CD4-positive, alpha-beta T cell treated with Interleukin-12 subunit alpha and Interleukin-12 subunit beta, for 1 hour (primary cell): Measurements from ENCODE around the gene PPP1R8.
"Not testable (repeated sequence)": the region's sequence is repeated elsewhere in the genome, so short reads cannot be mapped to it uniquely, and the experiment has no call there.

ENCODE experiments used
- DNase-seq: peaks from one replicate; pipeline ENCODE4 v3.0.0-alpha.2; 2020

The PPP1R8 gene

GRCh38 chr1:27830621-27831440 is at the start of gene PPP1R8:
Gene PPP1R8, plus strand, starts transcription at chr1:27830782. Its CDS starts 54 bp downstream, at chr1:27830836.
- DNase-seq = peak; percentile 88

- no peak for DNase-seq
These were observed 47.6 kb upstream of the PPP1R8 start for GRCh38 chr1:27782950-27783349.

- DNase-seq = no peak
These were observed 45.9 kb upstream of the PPP1R8 start for GRCh38 chr1:27784700-27785099.

GRCh38 chr1:27785781-27786455 is 44.7 kb upstream of the PPP1R8 start:
- DNase-seq = no peak

GRCh38 chr1:27787895-27788294 is 42.7 kb upstream of the PPP1R8 start:
- DNase-seq = no peak

- no peak for DNase-seq
These were observed 41.0 kb upstream of the PPP1R8 start for GRCh38 chr1:27789540-27790041.

GRCh38 chr1:27790270-27790669 is 40.3 kb upstream of the PPP1R8 start:
- DNase-seq = not testable (repeated sequence)

- DNase-seq = no peak
These were observed 35.0 kb upstream of the PPP1R8 start for GRCh38 chr1:27795601-27796000.

- no peak for DNase-seq
These were observed 25.8 kb upstream of the PPP1R8 start for GRCh38 chr1:27804791-27805190.

- no peak for DNase-seq
These were observed 23.8 kb upstream of the PPP1R8 start for GRCh38 chr1:27806758-27807157.

- DNase-seq = no peak
These were observed 23.2 kb upstream of the PPP1R8 start for GRCh38 chr1:27807385-27807784.

- DNase-seq = not testable (repeated sequence)
These were observed 22.5 kb upstream of the PPP1R8 start for GRCh38 chr1:27808131-27808530.

GRCh38 chr1:27809883-27810282 is 20.7 kb upstream of the PPP1R8 start:
- no peak for DNase-seq

GRCh38 chr1:27811741-27812500 is 18.7 kb upstream of the PPP1R8 start:
- no peak for DNase-seq

GRCh38 chr1:27816921-27817630 is 13.5 kb upstream of the PPP1R8 start:
- DNase-seq = no peak

- DNase-seq = no peak
These were observed 8.7 kb upstream of the PPP1R8 start for GRCh38 chr1:27821761-27822315.

- no peak for DNase-seq
These were observed 6.8 kb upstream of the PPP1R8 start for GRCh38 chr1:27823784-27824183.

- DNase-seq = no peak
These were observed 6.2 kb upstream of the PPP1R8 start for GRCh38 chr1:27824411-27824810.

- not testable (repeated sequence) for DNase-seq
These were observed 1.1 kb upstream of the PPP1R8 start for GRCh38 chr1:27829339-27829960.

- DNase-seq = no peak
These were observed 1.2 kb downstream of the PPP1R8 start for GRCh38 chr1:27831568-27832410.

- DNase-seq = no peak
These were observed 2.2 kb downstream of the PPP1R8 start for GRCh38 chr1:27832762-27833161.
